ENCODE data around the gene CTPS1.

CTPS1 gene

DNA sequence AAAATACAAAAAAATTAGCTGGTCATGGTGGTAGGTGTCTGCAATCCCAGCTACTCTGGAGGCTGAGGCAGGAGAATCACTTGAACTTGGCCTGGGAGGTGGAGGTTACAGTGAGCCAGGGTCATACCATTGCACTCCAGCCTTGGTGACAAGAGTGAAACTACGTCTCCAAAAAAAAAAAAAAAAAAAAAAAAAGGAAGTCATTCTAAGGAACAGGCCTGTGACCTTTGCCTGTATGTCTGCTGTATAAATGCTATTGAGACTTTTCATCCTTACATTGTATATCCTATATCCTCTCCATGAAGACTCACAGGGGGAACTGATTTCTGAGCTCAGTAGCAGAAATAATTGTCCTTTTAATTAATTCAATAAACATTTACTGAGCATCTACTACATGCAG is 7.5 kb upstream of the CTPS1 start:
- no peak for DNase-seq

GRCh38 chr1:40973912-40974311 is 5.6 kb upstream of the CTPS1 start:
- no peak for DNase-seq

- DNase-seq: no peak
These were observed 4.6 kb upstream of the CTPS1 start for GRCh38 chr1:40974945-40975344.

GRCh38 chr1:40976952-40977690 is 2.4 kb upstream of the CTPS1 start:
- no peak for DNase-seq

DNA sequence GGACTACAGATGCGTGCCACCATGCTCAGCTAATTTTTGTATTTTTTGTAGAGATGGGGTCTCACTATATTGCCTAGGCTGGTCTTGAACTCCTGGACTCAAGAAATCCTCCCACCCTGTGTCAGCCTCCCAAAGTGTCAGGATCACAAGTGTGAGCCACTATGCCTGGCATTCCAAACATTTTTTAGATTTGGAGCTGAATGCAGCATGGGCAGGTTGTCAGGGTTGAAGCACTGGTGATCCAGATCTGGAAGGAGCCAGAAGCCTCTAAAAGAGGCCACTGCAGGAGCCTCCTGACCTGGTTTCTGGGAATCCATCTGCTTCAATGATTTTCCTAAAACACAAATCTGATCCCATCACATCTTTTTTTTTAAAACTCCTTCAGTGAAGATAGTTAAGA is 1.8 kb upstream of the CTPS1 start:
- no peak for DNase-seq

DNA sequence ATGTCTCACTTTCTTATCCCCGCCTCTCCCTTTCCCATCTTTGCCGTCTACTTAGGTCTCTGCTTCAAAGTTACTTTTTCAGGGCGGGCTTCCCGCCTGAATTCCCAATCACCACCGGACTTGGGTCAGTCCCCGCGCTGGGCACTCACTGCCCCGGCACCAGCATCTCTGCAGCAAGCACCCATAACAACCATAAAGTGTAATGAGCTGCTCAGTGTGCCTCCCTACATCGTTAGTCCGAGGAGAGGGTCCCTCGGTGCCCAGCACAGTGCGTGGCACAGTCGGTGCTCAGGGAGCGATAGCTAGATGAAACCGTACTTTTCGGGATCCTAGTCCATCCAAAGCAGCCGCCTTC is 633 bp upstream of the CTPS1 start:
- DNase-seq: no peak

- DNase-seq: no peak
These were observed 564 bp downstream of the CTPS1 start for GRCh38 chr1:40980068-40980452.

DNA sequence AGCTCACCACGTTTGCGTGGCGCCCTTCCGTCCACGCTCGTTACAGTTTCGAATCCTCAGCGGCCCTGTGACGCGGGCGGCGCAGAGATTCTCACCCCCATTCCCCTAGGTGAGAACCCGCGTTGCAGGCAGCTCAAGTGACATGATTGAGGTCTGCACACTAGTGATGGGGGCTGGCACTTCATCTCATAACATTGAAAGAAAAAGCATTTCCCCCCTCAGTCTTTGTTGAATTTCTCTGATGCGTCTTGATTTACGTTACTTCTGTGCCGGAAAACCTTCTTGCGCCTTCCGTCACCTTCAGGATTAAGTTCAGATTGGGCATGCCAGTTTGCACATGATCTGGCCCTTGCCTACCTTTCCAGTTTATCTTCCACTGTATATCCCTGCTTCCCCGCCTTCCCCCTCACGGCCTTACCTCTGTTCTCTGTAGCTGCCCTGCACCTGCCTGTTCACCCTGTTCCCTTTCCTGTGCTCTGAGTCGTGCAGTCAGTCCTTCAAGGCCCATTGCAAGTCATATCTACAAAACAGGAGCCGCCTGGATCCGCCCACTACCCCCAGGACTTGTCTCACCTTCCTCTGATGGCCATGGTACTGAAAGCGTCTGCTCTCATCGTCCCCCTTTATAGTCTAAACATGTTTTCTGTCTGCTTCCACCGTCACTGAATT is 1.1 kb downstream of the CTPS1 start:
- no peak for DNase-seq

GRCh38 chr1:40981691-40982448 is 2.4 kb downstream of the CTPS1 start:
- no peak for DNase-seq

GRCh38 chr1:40982721-40983120 is 3.2 kb downstream of the CTPS1 start:
- no peak for DNase-seq

- DNase-seq: no peak
These were observed 3.8 kb downstream of the CTPS1 start for GRCh38 chr1:40983286-40983685.

GRCh38 chr1:40984066-40984465 is 4.6 kb downstream of the CTPS1 start:
- DNase-seq: no peak

- no peak for DNase-seq
These were observed 5.0 kb downstream of the CTPS1 start for GRCh38 chr1:40984531-40984930.

DNA sequence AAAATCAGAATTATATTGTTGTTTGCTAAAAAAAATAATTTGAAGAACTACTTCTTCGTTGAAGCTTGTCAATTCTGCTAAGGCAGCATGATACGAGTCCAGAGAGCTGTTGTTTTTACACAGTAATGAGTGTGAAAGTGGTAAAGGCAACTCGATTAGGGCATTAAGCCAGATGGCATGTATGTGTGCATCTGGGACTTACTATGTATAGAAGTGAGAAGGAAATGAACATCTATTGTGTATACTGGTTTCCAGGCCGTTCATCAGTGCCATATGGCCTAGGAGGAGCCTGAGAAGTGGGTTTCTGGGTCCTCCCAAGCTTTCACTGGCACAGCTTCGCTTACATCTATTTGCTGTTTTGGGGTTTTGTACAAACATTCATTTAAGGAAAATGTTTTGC is 5.7 kb downstream of the CTPS1 start:
- no peak for DNase-seq

DNA sequence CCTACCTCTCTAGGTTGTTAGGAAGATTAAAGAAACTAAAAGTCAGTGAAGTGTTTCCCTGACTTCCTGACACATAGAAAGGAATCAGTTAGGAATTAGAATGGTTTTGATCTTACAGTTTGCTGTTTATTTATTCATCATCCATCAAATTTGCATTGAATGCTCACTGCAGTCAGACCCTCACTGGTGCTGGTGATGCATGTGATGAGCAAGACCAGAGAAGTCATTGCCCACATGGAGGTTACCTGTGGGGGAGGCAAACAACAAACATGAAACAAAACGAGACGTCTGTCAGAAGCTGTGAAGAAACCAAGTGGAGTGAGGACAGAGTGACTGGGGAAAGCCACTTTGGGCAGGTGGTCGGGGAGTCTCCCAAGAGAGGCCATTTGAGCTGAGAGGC is 6.4 kb downstream of the CTPS1 start:
- no peak for DNase-seq

DNA sequence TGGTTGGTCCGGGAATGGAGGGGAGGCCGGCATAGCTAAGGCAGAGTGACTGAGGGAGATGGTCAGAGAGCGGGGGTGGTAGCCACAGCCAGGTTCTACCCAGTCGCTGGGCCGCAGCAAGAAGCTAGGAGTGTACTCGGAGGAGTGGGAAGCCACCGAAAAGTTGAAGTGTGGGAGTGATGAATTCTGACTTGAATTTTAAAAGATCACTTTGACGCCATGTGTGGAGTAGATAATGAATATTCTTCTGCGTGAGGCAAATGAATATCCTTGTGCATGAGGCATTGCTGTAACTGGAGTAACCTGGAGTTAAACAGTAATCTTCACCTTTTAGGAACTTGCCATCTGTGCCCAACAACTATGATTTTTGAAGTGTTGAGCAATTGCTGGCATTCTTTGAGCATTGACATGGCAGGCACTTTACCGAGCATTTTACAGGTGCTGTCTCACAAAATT is 6.9 kb downstream of the CTPS1 start:
- DNase-seq: no peak

GRCh38 chr1:40986956-40987355 is 7.5 kb downstream of the CTPS1 start:
- DNase-seq: no peak

- DNase-seq: no peak
These were observed 8.2 kb downstream of the CTPS1 start for GRCh38 chr1:40987439-40988276.

- no peak for DNase-seq
These were observed 8.8 kb downstream of the CTPS1 start for GRCh38 chr1:40988280-40988679.

GRCh38 chr1:40989066-40989465 is 9.6 kb downstream of the CTPS1 start:
- no peak for DNase-seq

- no peak for DNase-seq
These were observed 17.6 kb downstream of the CTPS1 start for GRCh38 chr1:40997096-40997495.

GRCh38 chr1:40998668-40999067 is 19.2 kb downstream of the CTPS1 start:
- DNase-seq: no peak

- DNase-seq: no peak
These were observed 23.7 kb downstream of the CTPS1 start for GRCh38 chr1:41003127-41003639.

All from NCI-H2227 treated with DMSO at 0.1 percent for 48 hours (cell line).